B cell (primary cell): ENCODE results near the gene SLC35E1. TPM values are rescaled to one million over a fixed set of nuclear protein-coding genes. Genes with fewer than 3 reads are reported as not detected.

Experiments used
- ATAC-seq: fragments of 200-7000 bp; cut with Tn5 transposase; one replicate; pipeline ENCODE4 v1.10.0; 2021; ENCODE audit warnings: low read depth, mild to moderate bottlenecking, moderate number of reproducible peaks, moderate library complexity
- CTCF ChIA-PET: fragments of 350-600 bp; sonication (Branson Sonifier 250); formaldehyde crosslinking; loops from one replicate; lab custom pipeline; 2021; ENCODE audit warnings: antibody characterized with exemption, inconsistent platforms; lab: Charles Lee
- POLR2A ChIA-PET: fragments of 350-600 bp; sonication (Branson Sonifier 250); formaldehyde crosslinking; loops from one replicate; lab custom pipeline; 2021; ENCODE audit warnings: antibody characterized with exemption; lab: Charles Lee
- DNase-seq: peaks from one replicate; pipeline ENCODE4 v3.0.0; 2013
- H2AFZ ChIP-seq: 2 replicates; pipeline ENCODE4 v1.6.1; 2012; ENCODE audit warnings: mild to moderate bottlenecking, low read depth, low read length; ENCODE audit not compliant: insufficient read depth, poor library complexity, severe bottlenecking
- H3K27ac ChIP-seq, 2 donors: 1 replicate in 1 of 2; 2 replicates in 1 of 2; pipeline ENCODE4 v1.5.1; 2012 to 2013; ENCODE audit warnings: low read length in 2 of 2, mild to moderate bottlenecking in 2 of 2, moderate library complexity in 1 of 2
- H3K27me3 ChIP-seq, 4 experiments: fragments of 200-600 bp in 1 of 4; sonication (generic) in 1 of 4; replicated peaks in 1 of 4; 1 replicate in 2 of 4; 2 replicates in 2 of 4; pipeline versions ENCODE4 v1.6.1 to v1.7.0; 2013 to 2016; ENCODE audit warnings: low read length in 3 of 4, mild to moderate bottlenecking in 2 of 4, mixed read lengths in 1 of 4, moderate library complexity in 1 of 4; ENCODE audit not compliant: insufficient read depth in 4 of 4, control insufficient read depth in 3 of 4; ENCODE audit errors: control extremely low read depth in 1 of 4
- H3K36me3 ChIP-seq, 2 experiments: replicated peaks in 1 of 2; 1 replicate in 1 of 2; 2 replicates in 1 of 2; pipeline versions ENCODE4 v1.6.1 to v1.7.1; 2013; ENCODE audit warnings: low read length in 1 of 2; ENCODE audit not compliant: insufficient read depth in 2 of 2, control insufficient read depth in 1 of 2; ENCODE audit errors: control extremely low read depth in 1 of 2, extremely low read depth in 1 of 2
- H3K4me1 ChIP-seq, 2 donors: fragments of 200-600 bp in 1 of 2; sonication (generic) in 1 of 2; 1 replicate in 1 of 2; 2 replicates in 1 of 2; pipeline versions ENCODE4 v1.5.1 to v1.6.1; 2013 to 2017; ENCODE audit warnings: low read length in 2 of 2; ENCODE audit not compliant: control insufficient read depth in 2 of 2, insufficient read depth in 2 of 2
- H3K4me2 ChIP-seq: replicated peaks from 2 replicates; pipeline ENCODE3; 2012; ENCODE audit warnings: mild to moderate bottlenecking, low read depth, low read length; ENCODE audit not compliant: poor library complexity, severe bottlenecking
- H3K4me3 ChIP-seq, 5 experiments: fragments of 200-600 bp in 1 of 5; sonication (generic) in 1 of 5; 1 replicate in 3 of 5; 2 replicates in 2 of 5; pipeline versions ENCODE4 v1.5.1 to v1.7.0; 2011 to 2016; ENCODE audit warnings: low read length in 4 of 5, mild to moderate bottlenecking in 4 of 5, low read depth in 2 of 5, control low read depth in 1 of 5, moderate library complexity in 1 of 5; ENCODE audit not compliant: insufficient read depth in 1 of 5; ENCODE audit errors: control extremely low read depth in 1 of 5, extremely low read depth in 1 of 5
- H3K79me2 ChIP-seq: fragments of 200-600 bp; sonication (generic); one replicate; pipeline ENCODE4 v1.6.0; 2016; ENCODE audit warnings: low read length; ENCODE audit not compliant: control insufficient read depth, insufficient read depth
- H3K9ac ChIP-seq: fragments of 200-600 bp; sonication (generic); 2 replicates; pipeline ENCODE4 v1.6.1; 2017; ENCODE audit warnings: mild to moderate bottlenecking, low read length, moderate library complexity
- H3K9me3 ChIP-seq, 3 donors: one replicate each; pipeline versions ENCODE4 v1.6.1 to v1.7.1; 2013; ENCODE audit warnings: low read length in 2 of 3; ENCODE audit not compliant: control insufficient read depth in 2 of 3, insufficient read depth in 1 of 3; ENCODE audit errors: control extremely low read depth in 1 of 3
- H4K20me1 ChIP-seq: 2 replicates; pipeline ENCODE4 v1.6.0; 2012; ENCODE audit warnings: mild to moderate bottlenecking, low read length; ENCODE audit not compliant: insufficient read depth, control insufficient read depth, poor library complexity, severe bottlenecking
- H3K27ac Mint-ChIP-seq: one replicate; pipeline ENCODE4 v1.8.0; 2021; ENCODE audit warnings: mixed read lengths
- H3K27me3 Mint-ChIP-seq: one replicate; pipeline ENCODE4 v1.8.0; 2021; ENCODE audit warnings: mixed read lengths
- H3K4me1 Mint-ChIP-seq: one replicate; pipeline ENCODE4 v1.8.0; 2021; ENCODE audit warnings: mixed read lengths
- H3K4me3 Mint-ChIP-seq: one replicate; pipeline ENCODE4 v1.8.0; 2021; ENCODE audit warnings: mixed read lengths
- H3K9me3 Mint-ChIP-seq: one replicate; pipeline ENCODE4 v1.8.0; 2022; ENCODE audit warnings: mixed read lengths; ENCODE audit not compliant: insufficient read depth
- EZH2 ChIP-seq: IDR thresholded peaks from 2 replicates; pipeline ENCODE4 v1.6.1; 2012; ENCODE audit warnings: borderline replicate concordance, low read depth, mild to moderate bottlenecking, moderate library complexity, low read length; ENCODE audit not compliant: insufficient read depth, poor library complexity, severe bottlenecking
- WGBS: methylation state at CpG from one replicate; pipeline ENCODE4 v1.1.5; 2013; ENCODE audit warnings: missing lambda C conversion rate; ENCODE audit not compliant: insufficient coverage; 5-methylcytosine and 5-hydroxymethylcytosine counted together
- intact Hi-C: fragments of 100-400 bp; cut with micrococcal nuclease; formaldehyde crosslinking; loops from one replicate; pipeline ENCODE4 v1.10.0; 2022
- polyA plus RNA-seq: library from polyadenylated mRNA; depleted of rRNA; stranded (reverse); fragments of >200 nt; gene quantifications from 2 replicates; pipeline ENCODE4 v1.2.3, GENCODE V29; 2012
- total RNA-seq, 2 donors: library from RNA; stranded (reverse); fragments of 120-200 nt in 1 of 2; gene quantifications; 1 replicate in 1 of 2; 2 replicates in 1 of 2; pipeline versions ENCODE4 v1.2.3 to v1.2.4, GENCODE V29; 2013 to 2022
- TF ChIP-seq, protein P1 (sequence below): fragments of 200-600 bp; IDR thresholded peaks from one replicate; pipeline ENCODE4 v1.8.0; 2022; ENCODE audit warnings: antibody characterized with exemption, mild to moderate bottlenecking

The SLC35E1 gene
- total and polyA plus RNA-seq, 2 donors (not counting 1 experiment from before 2014, with no cell fraction given) = 23.4 to 46.8 TPM

DNA sequence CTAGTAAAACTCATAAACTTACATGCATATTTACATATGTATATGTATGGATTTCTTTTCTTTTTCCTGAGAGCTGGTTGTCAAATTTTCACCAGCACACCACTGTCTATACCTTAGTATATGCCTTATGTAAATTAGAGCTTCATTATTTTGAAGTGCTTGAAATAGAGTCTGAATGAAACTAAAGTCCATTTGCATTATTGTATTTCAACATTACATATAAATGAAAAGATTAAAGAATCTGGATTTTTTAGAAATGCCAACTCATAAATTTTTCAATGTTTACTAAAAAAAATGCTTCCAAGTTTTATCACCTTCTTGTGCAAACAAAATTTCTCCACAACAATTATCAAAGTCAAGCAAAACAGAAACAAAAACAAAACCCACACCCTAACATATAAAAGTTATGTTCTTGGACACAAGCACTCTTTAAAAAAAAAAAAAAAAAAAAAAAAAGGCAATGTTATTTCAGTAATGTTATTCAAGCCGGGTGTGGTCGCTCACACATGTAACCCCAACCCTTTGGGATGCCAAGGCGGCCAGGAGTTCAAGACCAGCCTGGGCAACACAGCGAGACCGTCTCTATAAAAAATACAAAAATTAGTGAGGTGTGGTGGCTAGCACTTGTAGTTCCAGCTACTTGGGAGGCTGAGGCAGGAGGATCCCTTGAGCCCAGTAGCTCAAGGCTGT is 37.4 kb upstream of the SLC35E1 start:
- TF ChIP-seq, protein P1, sequence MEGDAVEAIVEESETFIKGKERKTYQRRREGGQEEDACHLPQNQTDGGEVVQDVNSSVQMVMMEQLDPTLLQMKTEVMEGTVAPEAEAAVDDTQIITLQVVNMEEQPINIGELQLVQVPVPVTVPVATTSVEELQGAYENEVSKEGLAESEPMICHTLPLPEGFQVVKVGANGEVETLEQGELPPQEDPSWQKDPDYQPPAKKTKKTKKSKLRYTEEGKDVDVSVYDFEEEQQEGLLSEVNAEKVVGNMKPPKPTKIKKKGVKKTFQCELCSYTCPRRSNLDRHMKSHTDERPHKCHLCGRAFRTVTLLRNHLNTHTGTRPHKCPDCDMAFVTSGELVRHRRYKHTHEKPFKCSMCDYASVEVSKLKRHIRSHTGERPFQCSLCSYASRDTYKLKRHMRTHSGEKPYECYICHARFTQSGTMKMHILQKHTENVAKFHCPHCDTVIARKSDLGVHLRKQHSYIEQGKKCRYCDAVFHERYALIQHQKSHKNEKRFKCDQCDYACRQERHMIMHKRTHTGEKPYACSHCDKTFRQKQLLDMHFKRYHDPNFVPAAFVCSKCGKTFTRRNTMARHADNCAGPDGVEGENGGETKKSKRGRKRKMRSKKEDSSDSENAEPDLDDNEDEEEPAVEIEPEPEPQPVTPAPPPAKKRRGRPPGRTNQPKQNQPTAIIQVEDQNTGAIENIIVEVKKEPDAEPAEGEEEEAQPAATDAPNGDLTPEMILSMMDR = no peak
- no peak for TF ChIP-seq EZH2
- Histone ChIP-seq H3K4me2 (peak overlapping the region; percentile 36), H3K4me1 (peaks cover 49 to 53% of the 10 kb centered on the region in 2 donors), H3K27me3 (no peaks in the 10 kb centered on the region), H3K4me3 (no peak overlapping the region), H3K9me3 (peaks cover 0 to 2% (median 0%) of the 10 kb centered on the region in 3 donors), H3K79me2 (peaks cover 100% of the 10 kb centered on the region), H2AFZ (no peak overlapping the region), H3K9ac (no peak overlapping the region), H3K36me3 (peaks cover 0 to 11% of the 10 kb centered on the region in 2 experiments), H4K20me1 (peaks cover 81% of the 10 kb centered on the region), H3K27ac (no peak overlapping the region)
- POLR2A ChIA-PET = interaction anchor here (0.6 to 1.1 kb wide), 4 partner anchors 15 to 610 kb away, joined by 3 to 11 read pairs (median 6); no protein-coding TSS in a partner anchor
- H3K9me3 Mint-ChIP-seq = no peaks in the 10 kb centered on the region
- WGBS = no CpG with 5 or more reads among the region's 5 CpGs
- ATAC-seq (no peak), DNase-seq (no peak)
- no peak overlapping the region for H3K4me3 Mint-ChIP-seq
- intact Hi-C loops = no loop called here
- H3K4me1 Mint-ChIP-seq = peaks cover 77% of the 10 kb centered on the region
- CTCF ChIA-PET = interaction anchor here (0.6 to 0.9 kb wide), 3 partner anchors 11 to 81 kb away, joined by 3 read pairs; no protein-coding TSS in a partner anchor
- H3K27me3 Mint-ChIP-seq = no peaks in the 10 kb centered on the region
- H3K27ac Mint-ChIP-seq = no peak overlapping the region

DNA sequence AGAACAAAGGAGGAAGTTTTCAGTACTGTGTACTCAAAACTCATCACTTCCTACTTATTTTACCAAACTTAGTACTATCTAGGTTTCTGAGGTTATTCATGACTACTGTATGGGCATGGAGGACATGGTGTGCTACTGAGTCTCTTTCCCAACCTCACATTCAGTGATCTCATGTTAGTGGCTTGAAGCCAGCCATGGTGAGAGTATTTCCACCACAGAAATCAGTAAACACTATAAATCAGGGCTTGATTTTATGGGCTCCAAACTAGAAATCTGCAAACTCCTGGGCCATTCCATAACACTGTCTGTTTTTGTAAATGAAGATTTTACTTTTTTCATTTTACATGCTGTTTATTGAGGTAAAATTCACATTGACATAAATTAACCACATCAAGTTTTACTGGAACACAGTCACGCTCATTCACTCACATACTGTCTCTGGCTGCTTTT is 36.1 kb upstream of the SLC35E1 start:
- intact Hi-C loops = no loop called here

More for the DNA sequence above, 36.1 kb upstream of the SLC35E1 start:
- H3K27ac Mint-ChIP-seq = peak overlapping the region; percentile 79
- WGBS = no CpG with 5 or more reads among the region's 1 CpG
- peak overlapping the region; percentile 10 to 56 for H3K27ac ChIP-seq
- DNase-seq (no peak), ATAC-seq (no peak)
- ChIA-PET POLR2A (no interaction called here), CTCF (interaction anchor here (1.1 kb wide), 1 partner anchor 10 kb away, joined by 3 read pairs; no protein-coding TSS in a partner anchor)
- peak overlapping the region; percentile 40 for H3K4me3 Mint-ChIP-seq
- TF ChIP-seq, protein P1 = no peak
- TF ChIP-seq EZH2 = no peak
- H3K4me3 ChIP-seq = no peak overlapping the region
- peaks cover 47 to 57% of the 10 kb centered on the region in 2 donors for H3K4me1 ChIP-seq
- H3K27me3 Mint-ChIP-seq = no peaks in the 10 kb centered on the region
- H4K20me1 ChIP-seq = peaks cover 81% of the 10 kb centered on the region
- H3K9me3 Mint-ChIP-seq = no peaks in the 10 kb centered on the region
- no peak overlapping the region for H3K9ac ChIP-seq
- peak overlapping the region; percentile 37 for H3K4me2 ChIP-seq
- no peaks in the 10 kb centered on the region for H3K27me3 ChIP-seq
- peaks cover 100% of the 10 kb centered on the region for H3K79me2 ChIP-seq
- H3K36me3 ChIP-seq = peaks cover 0 to 11% of the 10 kb centered on the region in 2 experiments
- no peak overlapping the region for H2AFZ ChIP-seq
- peaks cover 79% of the 10 kb centered on the region for H3K4me1 Mint-ChIP-seq
- peaks cover 0 to 2% (median 0%) of the 10 kb centered on the region in 3 donors for H3K9me3 ChIP-seq
